OCI-LY1 (cell line): ENCODE results near the gene IGF2BP2.

Experiments
- CTCF ChIP-seq: fragments of 200-600 bp; sonication (generic), shearing (Covaris generic); IDR thresholded peaks from 2 replicates; pipeline ENCODE4 v1.5.1; 2017; ENCODE audit warnings: mild to moderate bottlenecking, antibody characterized with exemption, low read length, moderate library complexity, mixed read lengths
- EZH2 ChIP-seq: fragments of 200-600 bp; sonication (generic), shearing (Covaris generic); IDR thresholded peaks from 2 replicates; pipeline ENCODE4 v1.8.0; 2017; ENCODE audit warnings: borderline replicate concordance, mixed run types, mild to moderate bottlenecking, antibody characterized with exemption, low read length, moderate library complexity, mixed read lengths

- TF ChIP-seq CTCF: no peak
- no peak for TF ChIP-seq EZH2
Measured at GRCh38 chr3:185637388-185637787, 187.5 kb downstream of the IGF2BP2 start.
